Activated naive CD4-positive, alpha-beta T cell treated with anti-CD3 and anti-CD28 coated beads for 36 hours (primary cell): ENCODE measurements around the gene AGBL3. TPM values are rescaled to one million over a fixed set of nuclear protein-coding genes. Genes with fewer than 3 reads are reported as not detected.

Experiments used
- CTCF ChIA-PET: fragments of 350-600 bp; sonication (Branson Sonifier 250); formaldehyde crosslinking; loops from one replicate; lab custom pipeline; 2021; ENCODE audit warnings: antibody characterized with exemption; lab: Charles Lee
- DNase-seq: peaks from one replicate; pipeline ENCODE4 v3.0.0-alpha.2; 2020
- H3K27ac Mint-ChIP-seq: one replicate; pipeline ENCODE4 v1.8.0; 2021; ENCODE audit warnings: mild to moderate bottlenecking, mixed read lengths
- H3K27me3 Mint-ChIP-seq: one replicate; pipeline ENCODE4 v1.8.0; 2021; ENCODE audit warnings: low read depth, mixed read lengths
- H3K36me3 Mint-ChIP-seq: one replicate; pipeline ENCODE4 v1.8.0; 2021; ENCODE audit warnings: low read depth, mixed read lengths
- H3K4me1 Mint-ChIP-seq: one replicate; pipeline ENCODE4 v1.8.0; 2021; ENCODE audit warnings: low read depth, mixed read lengths
- H3K4me3 Mint-ChIP-seq: one replicate; pipeline ENCODE4 v1.8.0; 2021; ENCODE audit warnings: mild to moderate bottlenecking, moderate library complexity, mixed read lengths
- H3K9me3 Mint-ChIP-seq: one replicate; pipeline ENCODE4 v1.8.0; 2021; ENCODE audit warnings: mixed read lengths
- intact Hi-C: fragments of 100-400 bp; cut with micrococcal nuclease; formaldehyde crosslinking; loops from one replicate; pipeline ENCODE4 v1.15.1; 2023
- total RNA-seq, 2 experiments: library from RNA; stranded (reverse); gene quantifications; one replicate each; pipeline ENCODE4 v1.2.3, GENCODE V29; 2021

The AGBL3 gene
- 1 to 10 TPM; 2.6 to 3.6 TPM for total RNA-seq

GRCh38 chr7:134986363-134987251, at the start of gene AGBL3:
Gene AGBL3, plus strand, starts transcription at chr7:134986508. Its CDS starts 1,426 bp downstream, at chr7:134987934.
- Mint-ChIP-seq H3K27me3 (no peaks in the 10 kb centered on the region), H3K4me3 (peak within 1 kb of the TSS; percentile 96), H3K36me3 (peaks cover 17% of the 10 kb centered on the region), H3K4me1 (peaks cover 32% of the 10 kb centered on the region), H3K9me3 (no peaks in the 10 kb centered on the region), H3K27ac (peak within 1 kb of the TSS; percentile 98)
- peak; percentile 97 for DNase-seq
- intact Hi-C loops: loop anchor here (1.0 to 10.0 kb wide), 10 partner anchors 162 to 996 kb away; partner anchors contain the start of genes AKR1B1, BPGM, CNOT4 and CYREN
- CTCF ChIA-PET: interaction anchor here (0.5 to 4.6 kb wide), 17 partner anchors 14 to 554 kb away, joined by 3 to 44 read pairs (median 3); partner anchors contain the start of gene CYREN

- no peak for DNase-seq
- Mint-ChIP-seq H3K9me3 (no peaks in the 10 kb centered on the region), H3K4me1 (peaks cover 18% of the 10 kb centered on the region), H3K27ac (no peak overlapping the region), H3K36me3 (no peaks in the 10 kb centered on the region), H3K4me3 (no peak overlapping the region), H3K27me3 (no peaks in the 10 kb centered on the region)
- intact Hi-C loops: no loop called here
- CTCF ChIA-PET: interaction anchor here (0.6 to 0.8 kb wide), 6 partner anchors 159 to 250 kb away, joined by 3 to 5 read pairs (median 4); no protein-coding TSS in a partner anchor
These were observed 49.3 kb upstream of the AGBL3 start for GRCh38 chr7:134936893-134937510.

GRCh38 chr7:134938141-134938540, 48.2 kb upstream of the AGBL3 start:
- peaks cover 14% of the 10 kb centered on the region for H3K4me1 Mint-ChIP-seq
- H3K27me3 Mint-ChIP-seq: no peaks in the 10 kb centered on the region
- CTCF ChIA-PET: no interaction called here
- H3K27ac Mint-ChIP-seq: no peak overlapping the region
- no peak overlapping the region for H3K4me3 Mint-ChIP-seq
- no peaks in the 10 kb centered on the region for H3K9me3 Mint-ChIP-seq
- no peak for DNase-seq
- H3K36me3 Mint-ChIP-seq: no peaks in the 10 kb centered on the region
- intact Hi-C loops: no loop called here

- no peak overlapping the region for H3K27ac Mint-ChIP-seq
- CTCF ChIA-PET: interaction anchor here (1.3 kb wide), 1 partner anchor 307 kb away, joined by 3 read pairs; no protein-coding TSS in a partner anchor
- intact Hi-C loops: no loop called here
- H3K36me3 Mint-ChIP-seq: no peaks in the 10 kb centered on the region
- no peak overlapping the region for H3K4me3 Mint-ChIP-seq
- H3K9me3 Mint-ChIP-seq: no peaks in the 10 kb centered on the region
- H3K4me1 Mint-ChIP-seq: peaks cover 8% of the 10 kb centered on the region
- no peaks in the 10 kb centered on the region for H3K27me3 Mint-ChIP-seq
- no peak for DNase-seq
These were observed 47.2 kb upstream of the AGBL3 start for GRCh38 chr7:134939136-134939535.

- H3K36me3 Mint-ChIP-seq: no peaks in the 10 kb centered on the region
- peaks cover 11% of the 10 kb centered on the region for H3K4me1 Mint-ChIP-seq
- no peaks in the 10 kb centered on the region for H3K27me3 Mint-ChIP-seq
- CTCF ChIA-PET: interaction anchor here (0.7 to 4.1 kb wide), 4 partner anchors 13 to 308 kb away, joined by 3 to 16 read pairs (median 4); no protein-coding TSS in a partner anchor
- H3K9me3 Mint-ChIP-seq: no peaks in the 10 kb centered on the region
- no peak overlapping the region for H3K27ac Mint-ChIP-seq
- DNase-seq: no peak
- intact Hi-C loops: no loop called here
- H3K4me3 Mint-ChIP-seq: no peak overlapping the region
These were observed 45.6 kb upstream of the AGBL3 start for GRCh38 chr7:134940729-134941128.

GRCh38 chr7:134941185-134941900, 45.0 kb upstream of the AGBL3 start:
- peaks cover 16% of the 10 kb centered on the region for H3K4me1 Mint-ChIP-seq
- H3K4me3 Mint-ChIP-seq: no peak overlapping the region
- CTCF ChIA-PET: interaction anchor here (0.7 to 4.1 kb wide), 4 partner anchors 13 to 309 kb away, joined by 3 to 16 read pairs (median 4); no protein-coding TSS in a partner anchor
- no peak overlapping the region for H3K27ac Mint-ChIP-seq
- intact Hi-C loops: no loop called here
- DNase-seq: no peak
- no peaks in the 10 kb centered on the region for H3K36me3 Mint-ChIP-seq
- H3K27me3 Mint-ChIP-seq: no peaks in the 10 kb centered on the region
- H3K9me3 Mint-ChIP-seq: no peaks in the 10 kb centered on the region

GRCh38 chr7:134941952-134942351, 44.4 kb upstream of the AGBL3 start:
- CTCF ChIA-PET: interaction anchor here (0.6 to 4.1 kb wide), 2 partner anchors 105 to 309 kb away, joined by 3 to 16 read pairs; no protein-coding TSS in a partner anchor

GRCh38 chr7:134942690-134943466, 43.4 kb upstream of the AGBL3 start:
- no peaks in the 10 kb centered on the region for H3K27me3 Mint-ChIP-seq
- no peaks in the 10 kb centered on the region for H3K36me3 Mint-ChIP-seq
- no peak overlapping the region for H3K27ac Mint-ChIP-seq
- CTCF ChIA-PET: interaction anchor here (0.6 to 4.1 kb wide), 8 partner anchors 42 to 1930 kb away, joined by 3 to 16 read pairs (median 3); no protein-coding TSS in a partner anchor
- no peak overlapping the region for H3K4me3 Mint-ChIP-seq
- no peaks in the 10 kb centered on the region for H3K9me3 Mint-ChIP-seq
- intact Hi-C loops: no loop called here
- peaks cover 18% of the 10 kb centered on the region for H3K4me1 Mint-ChIP-seq
- DNase-seq: no peak

More at GRCh38 chr7:134941952-134942351, 44.4 kb upstream of the AGBL3 start:
- H3K36me3 Mint-ChIP-seq: no peaks in the 10 kb centered on the region
- H3K9me3 Mint-ChIP-seq: no peaks in the 10 kb centered on the region
- no peak for DNase-seq
- peaks cover 18% of the 10 kb centered on the region for H3K4me1 Mint-ChIP-seq
- intact Hi-C loops: no loop called here
- H3K27me3 Mint-ChIP-seq: no peaks in the 10 kb centered on the region
- no peak overlapping the region for H3K27ac Mint-ChIP-seq
- no peak overlapping the region for H3K4me3 Mint-ChIP-seq

GRCh38 chr7:134943785-134944400, 42.4 kb upstream of the AGBL3 start:
- H3K27me3 Mint-ChIP-seq: no peaks in the 10 kb centered on the region

GRCh38 chr7:134945691-134946090, 40.6 kb upstream of the AGBL3 start:
- Mint-ChIP-seq H3K27ac (no peak overlapping the region), H3K9me3 (no peaks in the 10 kb centered on the region), H3K4me3 (no peak overlapping the region), H3K27me3 (no peaks in the 10 kb centered on the region), H3K4me1 (peaks cover 18% of the 10 kb centered on the region), H3K36me3 (no peaks in the 10 kb centered on the region)
- DNase-seq: no peak
- CTCF ChIA-PET: interaction anchor here (0.7 to 1.8 kb wide), 5 partner anchors 8 to 312 kb away, joined by 3 to 6 read pairs (median 4); partner anchors contain the start of gene CYREN
- intact Hi-C loops: loop anchor here (2.0 kb wide), 3 partner anchors 25 to 225 kb away; partner anchors contain the start of gene CYREN

More at GRCh38 chr7:134943785-134944400, 42.4 kb upstream of the AGBL3 start:
- H3K27ac Mint-ChIP-seq: no peak overlapping the region
- H3K4me1 Mint-ChIP-seq: peaks cover 18% of the 10 kb centered on the region
- intact Hi-C loops: loop anchor here (1.0 to 2.0 kb wide), 2 partner anchors 193 to 311 kb away; no protein-coding TSS in a partner anchor
- no peaks in the 10 kb centered on the region for H3K9me3 Mint-ChIP-seq
- no peaks in the 10 kb centered on the region for H3K36me3 Mint-ChIP-seq
- CTCF ChIA-PET: interaction anchor here (0.6 to 4.1 kb wide), 7 partner anchors 65 to 311 kb away, joined by 3 to 16 read pairs (median 3); no protein-coding TSS in a partner anchor
- no peak for DNase-seq
- H3K4me3 Mint-ChIP-seq: no peak overlapping the region
